GM18861 (cell line): ENCODE results near the gene GFOD1.

ENCODE experiments used
- ATAC-seq: cut with Tn5 transposase; IDR thresholded peaks from one replicate; pipeline ENCODE4 v1.9.1; 2021; ENCODE audit not compliant: unreplicated experiment

The GFOD1 gene

DNA sequence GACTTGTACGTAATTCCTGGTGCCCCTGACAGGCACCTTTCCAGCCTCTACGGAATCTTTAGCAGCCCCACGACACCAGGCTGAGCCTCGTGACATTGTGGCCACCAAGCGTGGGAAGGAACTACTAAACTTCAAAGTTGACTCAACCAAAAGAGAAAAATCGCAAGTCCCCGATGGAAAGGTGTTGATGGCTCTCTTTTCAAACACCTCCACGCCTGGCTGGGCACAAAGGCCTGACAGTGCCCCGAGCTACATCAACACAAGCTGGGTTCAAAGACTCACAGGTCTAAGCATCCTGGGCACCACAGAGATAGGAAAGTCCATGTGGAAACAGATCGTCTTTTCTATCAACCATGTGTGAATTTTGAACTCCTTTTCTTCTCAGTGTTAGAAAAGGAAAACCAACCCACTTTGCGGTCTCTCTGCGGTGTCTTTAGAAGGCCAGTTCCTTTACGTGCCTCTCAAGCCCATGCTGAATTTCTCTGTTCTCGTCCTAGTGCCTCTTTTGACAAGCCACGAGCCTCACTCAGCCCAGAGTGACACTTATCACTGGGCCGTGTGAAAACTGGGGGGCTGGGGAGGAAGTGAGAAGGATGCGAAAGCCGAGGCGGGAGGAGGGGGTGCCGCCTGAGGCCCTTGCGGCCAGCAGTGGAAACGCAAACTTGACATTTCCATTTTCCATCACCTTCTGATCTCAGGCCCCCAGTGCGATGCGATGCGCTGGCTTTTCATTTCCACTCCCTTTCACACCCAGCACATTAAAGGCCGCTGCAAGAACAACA is 59.4 kb downstream of the GFOD1 start:
- ATAC-seq: peak; percentile 45

DNA sequence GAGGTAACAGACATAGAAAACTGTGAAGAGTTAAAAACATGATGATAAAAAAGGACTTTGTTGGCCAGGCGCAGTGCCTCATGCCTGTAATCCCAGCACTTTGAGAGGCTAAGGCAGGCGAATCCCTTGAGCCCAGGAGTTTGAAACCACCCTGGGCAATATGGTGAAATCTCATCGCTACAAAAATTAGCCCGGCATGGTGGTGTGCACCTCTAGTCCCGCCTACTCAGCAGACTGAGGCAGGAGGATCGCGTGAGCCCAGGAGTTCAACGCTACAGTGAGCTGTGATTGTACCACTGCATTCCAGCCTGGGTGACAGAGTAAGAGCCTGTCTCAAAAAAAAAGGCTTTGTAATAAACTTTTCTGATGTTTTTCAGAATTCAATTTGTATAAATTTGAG is 60.1 kb downstream of the GFOD1 start:
- no peak for ATAC-seq

DNA sequence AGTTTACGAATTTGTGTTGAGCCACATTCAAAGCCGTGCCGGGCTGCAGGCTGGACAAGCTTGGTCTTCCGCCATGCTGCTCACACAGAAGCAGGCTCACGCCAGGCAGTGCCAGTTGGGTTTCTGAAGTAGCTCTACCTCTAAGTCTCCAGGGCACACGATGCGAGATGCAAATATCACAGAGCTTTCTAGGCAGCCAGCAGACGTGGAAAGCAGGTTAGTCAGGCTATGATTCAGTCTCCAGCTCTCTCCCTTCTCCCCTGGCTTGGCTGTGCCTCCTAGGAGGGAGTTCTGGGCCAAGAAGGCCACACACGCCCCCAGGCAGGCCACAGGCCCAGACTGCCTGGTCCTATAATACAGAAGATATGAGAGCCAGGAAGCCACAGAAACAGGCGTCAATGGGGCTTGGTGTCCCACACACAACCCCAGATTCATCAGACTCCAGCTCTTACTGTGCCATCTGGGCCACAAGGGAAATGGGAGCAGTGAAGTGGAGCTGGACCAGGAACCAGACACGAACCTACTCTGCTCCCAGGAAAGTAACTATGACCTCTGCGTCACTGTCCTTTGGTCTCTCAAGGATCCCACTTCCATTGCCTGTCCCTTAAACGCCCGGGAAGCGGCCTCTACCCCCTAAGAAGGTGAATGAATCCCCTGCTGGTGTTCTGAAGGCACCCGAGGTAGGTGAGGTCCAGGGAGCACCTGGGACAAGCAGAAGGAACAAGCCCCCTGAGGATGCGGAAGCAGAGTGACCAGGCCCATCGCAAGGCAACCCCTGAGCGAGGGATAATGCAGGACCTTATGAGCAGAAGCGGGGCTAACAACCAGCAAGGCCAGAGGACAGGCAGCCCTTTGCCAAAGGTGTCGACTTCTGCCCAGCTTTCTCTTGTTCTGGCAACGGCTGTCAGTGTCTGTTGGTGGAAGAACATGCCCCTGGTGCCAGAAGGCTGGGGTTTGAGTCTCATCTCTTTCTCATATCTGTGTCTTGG is 61.2 kb downstream of the GFOD1 start:
- ATAC-seq: no peak

DNA sequence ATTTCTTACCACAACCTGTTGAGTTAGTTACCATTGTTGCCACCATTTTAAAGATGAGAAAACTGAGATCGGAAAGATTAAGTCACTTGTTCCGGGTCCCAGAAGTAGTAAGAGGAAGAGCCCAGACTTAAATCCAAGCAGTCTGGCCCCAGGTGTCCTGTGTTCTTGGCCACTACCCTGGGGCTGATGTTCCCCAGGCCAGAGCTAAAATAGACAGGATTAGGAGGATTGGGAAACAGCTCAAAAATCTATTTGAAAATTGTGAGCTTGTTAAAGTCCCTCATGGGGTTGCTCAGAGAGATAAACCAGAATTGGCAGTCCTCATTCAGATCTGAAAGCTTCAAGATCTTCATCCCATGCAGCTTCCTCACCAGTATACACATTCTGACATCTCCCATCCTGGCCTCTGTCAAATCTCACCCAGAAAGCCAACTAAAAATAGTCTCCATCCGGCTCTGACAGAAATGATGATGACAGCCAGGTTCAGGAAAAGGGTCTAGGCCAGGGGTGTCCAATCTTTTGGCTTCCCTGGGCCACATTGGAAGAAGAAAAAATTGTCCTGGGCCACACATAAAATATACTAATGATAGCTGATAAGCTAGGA is 62.0 kb downstream of the GFOD1 start:
- no peak for ATAC-seq

DNA sequence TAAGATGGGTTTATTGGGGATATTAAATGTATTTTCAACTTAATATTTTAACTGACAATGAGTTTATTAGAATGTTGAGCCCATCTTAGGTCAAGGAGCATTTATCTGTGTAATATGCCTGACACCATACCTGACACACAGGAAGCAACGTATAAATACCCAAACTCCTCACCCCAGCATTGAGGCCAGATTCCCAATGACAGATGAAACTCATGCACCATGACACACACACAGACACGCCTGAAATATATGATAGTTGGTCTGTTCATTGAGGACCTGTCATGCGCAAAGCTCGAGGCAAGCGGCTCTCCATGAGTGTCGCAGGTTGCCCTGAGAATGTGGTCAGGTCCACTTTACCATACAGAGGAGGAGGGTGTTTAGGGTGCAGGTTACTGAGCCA is 64.1 kb downstream of the GFOD1 start:
- ATAC-seq: no peak

DNA sequence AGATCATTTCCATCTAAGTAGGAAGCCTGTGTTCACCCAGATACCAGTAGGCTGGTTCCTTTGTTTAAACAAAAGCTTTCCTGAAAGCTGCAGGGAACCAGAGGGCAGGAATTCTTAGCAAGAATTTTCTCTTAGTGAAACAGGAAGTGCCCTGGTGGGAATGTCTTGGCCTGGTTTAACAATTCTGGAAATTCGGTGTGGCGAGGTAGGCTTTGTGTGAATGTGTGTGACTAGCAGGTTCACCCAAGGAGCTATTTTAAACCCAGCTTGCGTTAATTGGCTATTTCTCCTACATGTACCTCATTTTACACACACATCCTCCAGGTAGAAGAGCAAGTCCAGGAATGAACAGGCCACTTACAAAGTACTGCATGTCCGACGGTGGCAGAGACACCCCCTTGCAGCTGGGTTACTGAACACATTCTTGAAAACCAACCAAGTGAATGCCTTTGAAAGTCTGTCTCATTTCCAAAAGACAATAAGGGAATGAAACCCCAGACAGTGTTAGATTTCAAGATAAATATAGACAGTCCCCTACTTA is 64.6 kb downstream of the GFOD1 start:
- ATAC-seq: no peak

DNA sequence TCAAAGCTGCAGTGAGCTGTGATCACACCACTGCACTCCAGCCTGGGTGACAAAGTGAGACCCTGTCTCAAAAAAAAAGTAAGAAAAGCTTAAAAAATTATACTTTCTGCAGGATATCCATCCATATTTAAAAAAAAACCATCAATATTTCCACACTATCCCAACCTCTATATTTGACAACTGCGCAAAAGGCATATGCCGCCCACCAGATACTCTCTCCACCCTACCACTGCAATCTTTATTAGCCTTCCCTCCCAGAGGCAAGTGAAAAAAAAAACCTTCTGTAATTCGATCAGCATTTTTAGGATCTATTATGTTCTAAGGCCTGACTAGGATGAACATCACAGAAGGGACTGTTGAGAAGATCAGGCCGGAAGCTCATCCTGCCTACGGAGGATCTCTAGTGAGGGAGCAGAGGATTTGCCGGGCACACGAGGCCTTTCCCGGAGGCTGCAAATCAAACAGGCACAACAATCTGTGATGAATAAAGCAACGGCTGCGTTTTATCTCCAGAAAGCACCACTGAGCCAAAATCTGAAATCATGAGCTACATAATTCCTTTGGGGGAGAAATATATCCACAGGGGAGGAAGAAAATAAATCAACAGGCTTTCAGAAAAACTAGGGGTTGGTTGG is 65.9 kb downstream of the GFOD1 start:
- ATAC-seq: no peak

DNA sequence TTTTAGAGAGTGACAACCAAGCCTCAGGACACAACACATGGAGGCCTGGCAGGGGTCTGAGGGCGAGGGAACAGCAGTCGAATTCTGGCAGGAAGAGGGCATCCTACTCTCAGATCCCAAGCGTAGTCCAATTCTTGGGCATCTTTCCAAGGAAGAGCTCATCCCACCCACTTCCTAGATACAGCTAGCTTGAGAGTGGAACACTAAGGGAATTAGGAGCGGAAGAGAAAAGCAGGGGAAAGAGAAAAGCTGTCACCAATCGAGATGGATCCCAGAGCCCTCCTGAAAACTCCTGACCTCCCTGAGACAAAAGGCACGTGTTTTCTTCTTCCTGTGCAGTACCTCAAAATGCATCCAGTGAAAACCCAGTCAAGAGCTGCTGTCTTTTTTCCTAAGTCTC is 67.1 kb downstream of the GFOD1 start:
- ATAC-seq: no peak

DNA sequence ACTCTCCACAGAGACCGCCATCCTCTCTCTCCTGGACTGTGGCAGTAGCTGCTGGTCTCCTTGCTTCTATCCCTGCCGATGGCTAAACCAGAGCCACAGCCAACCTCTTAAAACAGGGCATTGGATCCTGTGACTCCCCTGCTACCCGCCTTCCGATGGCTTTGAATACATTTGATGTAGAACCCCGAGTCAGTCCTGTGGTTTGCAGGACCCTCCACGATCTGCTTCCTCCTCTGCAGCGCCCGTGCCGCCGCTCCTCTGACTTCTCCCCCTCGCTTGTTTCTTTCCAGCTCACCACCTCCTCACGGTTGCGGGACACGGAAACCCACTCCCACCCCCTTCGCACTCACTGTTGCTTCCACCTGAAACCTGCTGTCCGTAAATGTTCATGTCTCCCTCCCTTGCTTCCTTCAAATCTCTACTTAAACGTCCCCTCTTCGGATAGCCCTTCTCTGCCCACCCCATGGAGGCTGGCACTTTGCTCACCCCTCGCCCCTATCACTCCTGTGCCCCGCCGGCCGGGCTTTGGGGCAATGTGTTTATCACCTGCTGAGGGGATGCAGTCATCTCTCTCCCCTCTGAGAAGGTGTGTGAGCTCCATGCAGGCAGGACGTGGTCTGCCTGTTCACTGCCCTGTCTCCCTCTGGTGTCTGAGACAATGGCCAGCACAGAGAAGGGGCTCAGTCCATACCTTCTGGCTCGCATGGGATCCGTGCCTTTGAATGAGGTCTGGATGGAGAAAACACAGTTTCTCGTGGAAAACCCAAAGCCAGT is 67.8 kb downstream of the GFOD1 start:
- ATAC-seq: no peak

DNA sequence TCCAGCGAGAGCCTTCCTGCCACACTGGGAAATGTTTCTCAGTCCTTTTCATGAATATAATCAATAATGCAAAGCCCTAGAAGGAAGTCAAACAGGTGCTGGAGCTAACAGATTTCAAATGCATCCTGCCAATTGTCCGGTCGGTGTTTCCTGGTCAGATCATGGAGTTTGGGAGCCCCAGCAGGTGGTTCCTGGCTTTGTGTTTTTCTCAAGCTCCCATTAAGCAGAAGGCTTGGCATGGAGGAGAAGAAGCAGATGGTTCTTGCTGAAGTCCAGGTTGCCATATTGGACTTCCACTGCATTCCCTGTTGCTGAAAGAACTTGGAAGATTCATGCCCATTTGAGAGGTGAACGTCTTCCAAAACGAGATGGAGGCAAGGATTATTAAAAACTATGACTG is 68.6 kb downstream of the GFOD1 start:
- no peak for ATAC-seq

DNA sequence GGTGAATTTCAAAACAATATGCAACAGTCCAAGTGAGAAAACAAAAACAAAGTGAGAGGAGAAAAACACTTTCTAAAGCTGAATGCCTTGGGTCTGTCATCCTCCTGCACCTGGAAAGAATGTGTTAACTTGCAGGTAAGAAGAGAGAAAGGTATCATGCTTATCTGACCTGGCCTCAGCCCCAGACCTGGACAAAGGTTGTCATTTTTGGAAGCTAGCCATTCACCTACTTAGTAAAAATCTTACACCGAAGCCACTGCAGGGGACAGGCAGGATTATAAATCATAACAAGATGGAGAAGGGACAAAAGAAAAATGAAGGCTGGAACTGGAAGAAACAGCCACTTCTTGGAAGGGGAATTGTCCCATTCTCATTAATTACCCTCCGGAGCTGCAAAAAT is 69.4 kb downstream of the GFOD1 start:
- no peak for ATAC-seq

DNA sequence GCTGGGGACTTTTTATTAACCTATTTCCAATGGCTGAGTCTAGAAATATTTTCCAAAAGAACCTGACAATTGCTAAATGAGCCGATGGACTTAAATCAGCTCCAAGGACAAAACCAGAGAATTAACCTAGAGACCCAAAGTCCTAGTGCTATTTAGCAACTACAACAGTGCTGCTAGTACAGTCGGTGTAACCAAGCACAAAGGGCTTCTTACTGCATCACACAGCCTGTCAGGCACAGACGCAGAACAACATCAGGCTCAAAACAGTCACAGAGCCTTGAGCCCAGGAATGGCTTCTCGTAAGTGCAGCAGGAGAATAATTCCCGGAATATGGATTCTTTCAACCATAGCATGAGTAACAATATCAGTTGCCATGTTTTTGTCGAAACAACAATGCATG is 70.0 kb downstream of the GFOD1 start:
- no peak for ATAC-seq

DNA sequence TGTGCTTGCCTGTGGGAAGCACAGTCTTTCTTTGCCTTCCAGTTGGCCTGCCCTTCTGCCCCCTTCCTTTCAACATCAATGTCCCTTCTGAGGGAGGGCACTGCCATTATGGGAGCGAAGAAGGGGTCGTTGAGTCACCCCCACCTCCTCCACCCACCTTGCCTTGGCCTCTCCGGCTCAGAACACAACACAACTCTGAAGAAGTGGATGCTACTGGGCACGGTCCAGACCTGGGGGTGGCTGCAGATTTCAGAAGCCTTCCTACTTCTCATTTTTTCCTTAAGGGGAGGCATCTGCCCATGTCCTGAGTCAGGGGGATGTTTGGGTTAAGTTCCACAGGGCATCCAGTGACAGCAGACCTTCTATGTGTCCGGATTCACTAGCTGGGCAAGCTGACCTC is 72.1 kb downstream of the GFOD1 start:
- no peak for ATAC-seq

DNA sequence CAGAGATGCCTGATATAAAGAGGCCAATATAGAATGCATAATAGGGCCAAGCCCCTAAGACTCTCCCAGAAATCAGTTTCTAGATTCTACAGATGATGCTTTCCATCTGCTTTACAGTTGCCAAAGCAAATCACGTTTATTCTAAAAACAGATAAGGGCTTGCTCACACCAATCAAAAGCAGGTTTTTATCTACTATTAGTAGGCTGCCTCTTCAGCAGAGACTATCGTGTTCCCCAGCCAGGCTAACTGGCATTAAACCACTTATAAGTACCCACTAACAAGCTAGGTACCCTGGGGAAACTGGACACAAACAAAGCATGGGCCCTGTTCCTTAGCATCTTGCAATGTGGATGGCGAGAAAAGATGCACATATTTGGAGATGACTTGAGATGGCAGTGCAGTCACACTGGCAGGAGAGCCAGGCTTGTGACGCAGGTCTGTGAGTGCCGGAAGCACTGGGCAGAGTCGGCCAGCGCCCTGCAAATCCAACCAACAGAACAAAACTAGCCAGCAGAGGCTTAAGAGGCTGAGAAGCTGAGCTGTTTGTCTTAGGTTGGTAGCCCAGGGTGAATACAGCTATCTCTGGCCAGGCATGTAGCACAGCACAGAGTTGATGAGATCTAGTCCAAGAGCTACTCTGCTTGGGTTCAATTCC is 73.4 kb downstream of the GFOD1 start:
- ATAC-seq: no peak

DNA sequence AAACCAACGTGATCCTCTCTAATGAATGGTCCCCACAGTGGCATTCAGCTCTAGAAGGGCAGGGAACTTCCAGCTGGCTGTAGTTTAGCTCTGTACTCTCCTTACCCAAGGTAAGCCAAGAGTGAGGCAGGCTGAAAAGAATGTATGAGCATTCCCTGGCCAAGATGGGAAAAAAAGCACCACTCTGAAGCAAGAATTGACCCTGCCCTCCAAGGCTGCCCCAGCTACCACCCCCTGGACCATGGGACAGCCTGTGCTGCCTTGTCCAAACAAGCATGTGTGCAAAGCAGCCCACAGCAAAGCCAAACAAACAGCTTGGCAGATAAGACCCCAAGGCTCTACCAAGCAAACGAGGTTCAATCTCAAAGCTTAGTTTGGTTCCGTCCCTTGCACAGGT is 73.9 kb downstream of the GFOD1 start:
- no peak for ATAC-seq

DNA sequence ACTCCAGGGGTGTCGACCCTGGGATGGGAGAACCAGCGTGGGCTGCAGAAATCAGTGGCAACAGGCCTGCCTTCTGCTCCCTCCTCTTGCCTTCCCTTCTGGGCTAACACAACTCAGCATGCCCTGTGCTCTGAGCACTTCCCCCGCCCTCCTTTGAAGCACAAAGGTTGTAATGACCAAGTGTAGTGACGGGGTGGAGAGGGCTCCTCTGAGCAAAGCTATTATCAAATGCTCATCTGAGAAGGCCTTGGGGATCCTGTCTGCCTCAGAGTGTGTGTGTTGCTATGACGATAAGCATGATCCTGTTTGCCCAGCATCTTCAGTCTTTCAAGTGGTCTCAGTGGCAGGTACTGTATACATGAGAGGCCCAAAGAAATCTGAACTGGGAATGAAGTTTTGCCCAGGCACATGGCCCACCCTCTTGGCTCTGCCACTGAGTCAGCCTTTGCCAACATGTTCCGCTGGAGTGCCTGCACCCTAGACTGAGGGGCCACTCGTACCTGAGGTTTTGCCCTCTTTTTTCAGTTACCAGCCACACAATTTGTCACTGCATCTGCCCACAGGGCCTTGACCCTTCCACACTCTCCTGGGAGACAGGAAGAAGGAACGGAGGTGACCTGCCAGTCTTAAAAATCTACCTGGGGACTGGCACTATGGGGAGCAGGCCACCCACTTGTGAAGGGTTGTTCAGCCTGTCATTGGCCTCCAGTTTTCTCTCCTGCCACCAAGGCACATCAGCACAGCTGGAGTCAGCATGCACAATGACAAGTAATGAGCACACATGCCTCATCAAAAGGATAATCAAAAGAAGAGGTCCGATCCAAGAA is 74.5 kb downstream of the GFOD1 start:
- no peak for ATAC-seq

DNA sequence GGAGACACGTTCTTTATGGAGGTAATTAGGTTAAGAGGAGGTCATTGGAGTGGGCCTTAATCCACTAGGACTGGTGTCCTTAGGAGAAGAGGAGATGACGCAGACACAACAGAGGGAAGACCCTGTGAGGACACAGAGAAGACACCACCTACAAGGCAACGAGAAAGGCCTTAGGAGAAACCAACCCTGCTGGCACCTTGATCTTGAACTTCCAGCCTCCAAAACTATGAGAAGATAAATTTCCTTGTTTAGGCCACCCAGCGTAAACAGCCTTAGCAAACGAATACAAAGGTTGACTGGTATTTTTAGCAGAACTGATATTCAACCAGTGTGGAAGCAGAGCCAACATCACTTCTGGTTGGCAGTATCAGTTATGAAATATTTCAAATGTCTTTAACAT is 75.2 kb downstream of the GFOD1 start:
- no peak for ATAC-seq

DNA sequence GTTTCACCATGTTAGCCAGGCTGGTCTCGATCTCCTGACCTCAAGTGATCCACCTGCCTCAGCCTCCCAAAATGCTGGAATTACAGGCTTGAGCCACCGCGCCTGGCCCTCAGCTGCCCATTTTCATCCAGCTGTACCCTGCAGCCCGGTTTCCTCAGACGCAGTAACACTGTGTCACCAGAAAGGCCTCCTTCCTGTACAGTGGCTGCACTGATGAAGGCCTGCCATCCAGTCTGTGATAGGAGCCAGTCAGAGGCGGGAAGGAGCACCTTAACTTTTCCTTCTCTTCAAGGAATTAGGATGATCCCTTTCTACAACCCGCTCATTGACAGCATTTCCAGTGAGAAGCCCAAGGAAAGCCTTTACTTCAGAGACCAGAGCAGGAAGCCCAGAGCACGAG is 75.9 kb downstream of the GFOD1 start:
- ATAC-seq: no peak

DNA sequence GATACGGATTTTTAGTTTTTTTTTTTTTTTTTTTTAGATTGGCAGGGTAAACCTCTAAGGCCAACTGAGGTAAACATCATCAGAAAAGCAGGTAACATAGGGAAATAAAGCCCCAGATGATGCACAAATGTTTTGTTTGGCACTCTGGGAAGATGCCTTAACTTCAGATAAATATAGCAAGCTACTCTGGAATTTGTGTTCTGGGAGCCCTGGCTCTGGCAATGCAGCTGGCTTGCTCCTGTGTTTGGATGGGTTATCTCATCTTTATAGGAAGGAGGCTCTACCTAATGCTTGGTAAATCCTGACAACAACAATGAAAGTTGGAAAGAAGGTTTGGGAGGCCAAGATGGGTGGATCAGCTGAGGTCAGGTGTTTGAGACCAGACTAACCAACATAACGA is 77.4 kb downstream of the GFOD1 start:
- ATAC-seq: no peak
